Body of pancreas (tissue), 4 donors: ENCODE measurements around the gene HS3ST4. TPM values are rescaled to one million over a fixed set of nuclear protein-coding genes. Genes with fewer than 3 reads are reported as not detected.

ENCODE experiments used
- ATAC-seq: fragments of 150-250 bp; one replicate; pipeline ENCODE4 v1.9.1; 2016
- DNase-seq, 4 donors: peaks; one replicate each; pipeline ENCODE4 v3.0.0-alpha.2; 2019
- H3K27ac ChIP-seq, 4 donors: fragments of 200-600 bp; sonication (generic); 1 replicate in 3 of 4; 2 replicates in 1 of 4; pipeline versions ENCODE4 v1.5.1 to v1.6.1; 2016 to 2019; ENCODE audit warnings: mild to moderate bottlenecking in 1 of 4, mixed read lengths in 1 of 4, moderate library complexity in 1 of 4
- H3K27me3 ChIP-seq, 2 donors: fragments of 200-600 bp; sonication (generic); one replicate each; pipeline ENCODE4 v1.6.0; 2016; ENCODE audit warnings: mild to moderate bottlenecking in 1 of 2
- H3K36me3 ChIP-seq, 2 donors: fragments of 200-600 bp; sonication (generic); replicated peaks in 1 of 2; 2 replicates each; pipeline ENCODE4 v1.5.1; 2016; ENCODE audit warnings: low read depth in 2 of 2; ENCODE audit not compliant: insufficient read depth in 1 of 2
- H3K4me1 ChIP-seq: fragments of 200-600 bp; sonication (generic); one replicate; pipeline ENCODE4 v1.6.0; 2016
- H3K4me3 ChIP-seq, 2 donors: fragments of 200-600 bp; sonication (generic); 1 replicate in 1 of 2; 2 replicates in 1 of 2; pipeline ENCODE4 v1.5.1; 2016 to 2019
- H3K9me3 ChIP-seq, 3 donors: fragments of 200-600 bp; sonication (generic); 1 replicate in 2 of 3; 2 replicates in 1 of 3; pipeline ENCODE4 v1.5.1; 2016
- POLR2A ChIP-seq, 3 donors: fragments of 450-650 bp; IDR thresholded peaks; one replicate each; pipeline ENCODE4 v1.6.1; 2016; ENCODE audit warnings: antibody characterized with exemption in 3 of 3, mild to moderate bottlenecking in 2 of 3
- WGBS, 2 donors: methylation state at CpG; one replicate each; pipeline ENCODE4 v1.1.5; 2017; 5-methylcytosine and 5-hydroxymethylcytosine counted together
- intact Hi-C: fragments of 100-400 bp; cut with DNase I; formaldehyde crosslinking; loops from one replicate; pipeline ENCODE4 v1.15.1; 2023
- total RNA-seq, 2 donors: library from RNA; depleted of rRNA; stranded (reverse); fragments of >200 nt; gene quantifications; one replicate each; pipeline ENCODE4 v1.1.0, GENCODE V29; 2016
- TF ChIP-seq, protein P1 (sequence below), 7 experiments: fragments of 450-650 bp in 4 of 7; fragments of 200-600 bp in 3 of 7; sonication (generic) in 3 of 7; IDR thresholded peaks; one replicate each; pipeline ENCODE4 v1.5.1; 2016 to 2019; ENCODE audit warnings: antibody characterized with exemption in 7 of 7

Gene HS3ST4
- total RNA-seq, 2 donors from 2014 or later: not detected

- TF ChIP-seq, protein P1, sequence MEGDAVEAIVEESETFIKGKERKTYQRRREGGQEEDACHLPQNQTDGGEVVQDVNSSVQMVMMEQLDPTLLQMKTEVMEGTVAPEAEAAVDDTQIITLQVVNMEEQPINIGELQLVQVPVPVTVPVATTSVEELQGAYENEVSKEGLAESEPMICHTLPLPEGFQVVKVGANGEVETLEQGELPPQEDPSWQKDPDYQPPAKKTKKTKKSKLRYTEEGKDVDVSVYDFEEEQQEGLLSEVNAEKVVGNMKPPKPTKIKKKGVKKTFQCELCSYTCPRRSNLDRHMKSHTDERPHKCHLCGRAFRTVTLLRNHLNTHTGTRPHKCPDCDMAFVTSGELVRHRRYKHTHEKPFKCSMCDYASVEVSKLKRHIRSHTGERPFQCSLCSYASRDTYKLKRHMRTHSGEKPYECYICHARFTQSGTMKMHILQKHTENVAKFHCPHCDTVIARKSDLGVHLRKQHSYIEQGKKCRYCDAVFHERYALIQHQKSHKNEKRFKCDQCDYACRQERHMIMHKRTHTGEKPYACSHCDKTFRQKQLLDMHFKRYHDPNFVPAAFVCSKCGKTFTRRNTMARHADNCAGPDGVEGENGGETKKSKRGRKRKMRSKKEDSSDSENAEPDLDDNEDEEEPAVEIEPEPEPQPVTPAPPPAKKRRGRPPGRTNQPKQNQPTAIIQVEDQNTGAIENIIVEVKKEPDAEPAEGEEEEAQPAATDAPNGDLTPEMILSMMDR (IDR thresholded peaks at IDR 0.05): no peak
- TF ChIP-seq POLR2A (IDR thresholded peaks at IDR 0.05): no peak
- H3K27me3 ChIP-seq: no peaks in the 10 kb centered on the region
- ATAC-seq (no peak), DNase-seq (no peak)
- H3K9me3 ChIP-seq: no peaks in the 10 kb centered on the region
- H3K36me3 ChIP-seq: no peaks in the 10 kb centered on the region
- WGBS, 2 donors: 27 to 33% methylated on average over 9 of the region's 9 CpGs
- H3K27ac ChIP-seq: no peak overlapping the region
- no peak overlapping the region for H3K4me3 ChIP-seq
- no peaks in the 10 kb centered on the region for H3K4me1 ChIP-seq
- intact Hi-C loops: no loop called here
Observed at GRCh38 chr16:25868706-25869370, 177.1 kb downstream of the HS3ST4 start.

- intact Hi-C loops: loop anchor here (10.0 kb wide), 1 partner anchor 68 kb away; no protein-coding TSS in a partner anchor
- TF ChIP-seq, protein P1 (IDR thresholded peaks at IDR 0.05): no peak
- TF ChIP-seq POLR2A (IDR thresholded peaks at IDR 0.05): no peak
- H3K27me3 ChIP-seq: no peaks in the 10 kb centered on the region
- H3K4me3 ChIP-seq: no peak overlapping the region
- no peaks in the 10 kb centered on the region for H3K9me3 ChIP-seq
- H3K36me3 ChIP-seq: no peaks in the 10 kb centered on the region
- ATAC-seq: no peak
- WGBS, 2 donors: 36 to 50% methylated on average over 2 to 3 of the region's 3 CpGs
- no peak overlapping the region for H3K27ac ChIP-seq
- DNase-seq: no peak
- no peaks in the 10 kb centered on the region for H3K4me1 ChIP-seq
Observed at GRCh38 chr16:25872369-25873070, 180.8 kb downstream of the HS3ST4 start.

DNA sequence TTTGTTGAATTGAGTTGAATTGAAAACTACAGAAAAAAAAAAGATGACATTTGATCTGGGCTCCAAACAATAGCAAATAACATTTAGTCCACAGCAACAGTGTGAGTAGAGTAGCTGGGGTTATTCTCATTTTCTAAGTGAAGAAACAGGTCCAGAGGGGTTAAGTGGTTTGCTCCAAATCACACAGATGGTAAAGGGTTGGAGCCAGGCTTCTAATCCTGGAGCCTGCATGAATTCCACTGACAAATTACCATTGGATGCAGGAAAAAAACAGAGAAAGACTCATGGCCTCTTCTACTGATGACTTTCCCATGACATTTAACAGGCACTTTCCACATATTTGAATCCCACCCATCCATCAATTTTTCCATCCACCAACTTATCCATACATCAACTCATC lies 182.4 kb downstream of the HS3ST4 start:
- Histone ChIP-seq H3K27ac (no peak overlapping the region), H3K9me3 (no peaks in the 10 kb centered on the region), H3K27me3 (no peaks in the 10 kb centered on the region), H3K36me3 (no peaks in the 10 kb centered on the region), H3K4me1 (no peaks in the 10 kb centered on the region), H3K4me3 (no peak overlapping the region)
- no peak for DNase-seq
- ATAC-seq: no peak
- no peak for TF ChIP-seq POLR2A (IDR thresholded peaks at IDR 0.05)
- TF ChIP-seq, protein P1 (IDR thresholded peaks at IDR 0.05): no peak
- intact Hi-C loops: loop anchor here (10.0 kb wide), 1 partner anchor 69 kb away; no protein-coding TSS in a partner anchor

DNA sequence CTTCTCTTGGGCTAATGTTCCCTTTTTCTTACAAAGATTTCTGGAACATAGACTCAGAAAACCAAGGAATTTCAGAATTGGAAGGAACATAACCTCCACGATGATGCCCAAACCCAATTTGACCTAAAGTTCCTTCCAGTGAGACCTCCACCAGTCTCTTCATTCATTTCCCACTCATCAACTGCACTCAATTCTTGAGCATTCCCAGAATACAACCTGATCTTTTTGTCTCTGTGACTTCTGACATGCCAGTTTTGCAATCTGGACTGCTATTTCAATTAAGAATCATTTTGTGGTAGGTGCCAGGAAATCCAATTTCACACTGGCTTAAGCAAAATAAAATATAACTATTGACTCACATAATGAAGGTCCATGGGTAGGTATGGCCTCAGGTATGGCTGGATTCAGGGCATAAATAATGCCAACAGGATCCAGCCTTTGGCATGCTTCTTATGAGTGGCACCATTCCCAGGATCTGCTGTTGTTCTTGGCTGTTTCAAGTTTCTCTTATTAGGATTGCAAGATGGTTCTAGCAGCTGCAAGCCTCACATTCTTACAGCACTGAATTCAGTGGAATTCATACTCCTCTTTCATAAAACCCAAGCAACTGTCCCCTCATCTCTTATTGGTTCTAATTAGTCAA lies 184.3 kb downstream of the HS3ST4 start:
- 61 to 72% methylated on average over 1 of the region's 1 CpG for WGBS, 2 donors
- no peak for DNase-seq

More for the DNA sequence above, 184.3 kb downstream of the HS3ST4 start:
- Histone ChIP-seq H3K9me3 (no peaks in the 10 kb centered on the region), H3K27ac (no peak overlapping the region), H3K4me3 (no peak overlapping the region), H3K4me1 (no peaks in the 10 kb centered on the region), H3K36me3 (no peaks in the 10 kb centered on the region), H3K27me3 (no peaks in the 10 kb centered on the region)
- intact Hi-C loops: loop anchor here (10.0 kb wide), 1 partner anchor 71 kb away; no protein-coding TSS in a partner anchor
- no peak for ATAC-seq
- TF ChIP-seq, protein P1 (IDR thresholded peaks at IDR 0.05): no peak
- no peak for TF ChIP-seq POLR2A (IDR thresholded peaks at IDR 0.05)
